ENCODE results near the gene HOXA10.

The HOXA10 gene

DNA sequence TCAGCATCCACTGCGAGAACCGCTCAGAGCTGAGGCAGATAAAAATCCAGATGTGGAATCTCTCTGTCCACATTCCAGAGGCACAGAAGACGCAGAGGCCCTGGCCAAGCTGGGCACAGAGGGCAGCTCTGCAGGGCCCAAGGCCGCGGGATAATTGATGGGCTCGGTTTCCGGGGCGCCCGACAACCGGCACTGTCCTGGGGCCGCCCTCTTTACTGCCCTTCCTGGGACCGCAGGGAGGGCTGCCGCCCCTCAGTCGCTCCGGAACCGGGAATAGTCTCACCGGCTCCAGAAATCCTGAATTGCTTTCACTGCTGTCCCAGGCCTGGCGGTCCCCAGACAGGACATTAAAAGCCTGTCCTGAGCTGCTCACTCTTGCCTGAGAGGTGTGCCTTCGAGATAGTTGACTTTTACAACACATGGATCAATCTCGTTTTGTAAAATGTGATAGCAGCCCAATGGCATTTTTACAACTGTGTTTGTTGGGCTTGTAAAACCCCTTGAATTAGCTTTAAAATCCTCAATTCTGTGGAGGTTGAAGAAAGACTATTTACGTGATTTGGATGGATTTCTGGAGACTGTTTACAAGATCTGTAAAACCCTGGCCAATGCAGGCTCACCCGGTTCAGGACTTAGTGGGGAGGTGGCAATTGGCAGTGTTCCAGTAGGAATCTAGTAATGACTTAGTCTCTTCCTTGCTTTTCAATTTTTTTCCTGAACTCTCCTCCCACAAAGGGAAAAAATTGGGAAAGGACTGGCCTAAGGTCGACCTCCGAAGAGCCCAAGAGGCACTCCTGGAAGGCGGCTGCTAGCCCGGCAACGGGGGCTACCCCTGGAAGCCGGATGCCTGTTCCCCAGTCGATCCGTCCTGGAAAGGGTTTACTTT is 25.1 kb downstream of the HOXA10 start:
- no peak for TF ChIP-seq SIN3A (IDR thresholded peaks at IDR 0.05; ENCODE audit: borderline replicate concordance, insufficient read depth, low read length)
- TF ChIP-seq, protein P1, sequence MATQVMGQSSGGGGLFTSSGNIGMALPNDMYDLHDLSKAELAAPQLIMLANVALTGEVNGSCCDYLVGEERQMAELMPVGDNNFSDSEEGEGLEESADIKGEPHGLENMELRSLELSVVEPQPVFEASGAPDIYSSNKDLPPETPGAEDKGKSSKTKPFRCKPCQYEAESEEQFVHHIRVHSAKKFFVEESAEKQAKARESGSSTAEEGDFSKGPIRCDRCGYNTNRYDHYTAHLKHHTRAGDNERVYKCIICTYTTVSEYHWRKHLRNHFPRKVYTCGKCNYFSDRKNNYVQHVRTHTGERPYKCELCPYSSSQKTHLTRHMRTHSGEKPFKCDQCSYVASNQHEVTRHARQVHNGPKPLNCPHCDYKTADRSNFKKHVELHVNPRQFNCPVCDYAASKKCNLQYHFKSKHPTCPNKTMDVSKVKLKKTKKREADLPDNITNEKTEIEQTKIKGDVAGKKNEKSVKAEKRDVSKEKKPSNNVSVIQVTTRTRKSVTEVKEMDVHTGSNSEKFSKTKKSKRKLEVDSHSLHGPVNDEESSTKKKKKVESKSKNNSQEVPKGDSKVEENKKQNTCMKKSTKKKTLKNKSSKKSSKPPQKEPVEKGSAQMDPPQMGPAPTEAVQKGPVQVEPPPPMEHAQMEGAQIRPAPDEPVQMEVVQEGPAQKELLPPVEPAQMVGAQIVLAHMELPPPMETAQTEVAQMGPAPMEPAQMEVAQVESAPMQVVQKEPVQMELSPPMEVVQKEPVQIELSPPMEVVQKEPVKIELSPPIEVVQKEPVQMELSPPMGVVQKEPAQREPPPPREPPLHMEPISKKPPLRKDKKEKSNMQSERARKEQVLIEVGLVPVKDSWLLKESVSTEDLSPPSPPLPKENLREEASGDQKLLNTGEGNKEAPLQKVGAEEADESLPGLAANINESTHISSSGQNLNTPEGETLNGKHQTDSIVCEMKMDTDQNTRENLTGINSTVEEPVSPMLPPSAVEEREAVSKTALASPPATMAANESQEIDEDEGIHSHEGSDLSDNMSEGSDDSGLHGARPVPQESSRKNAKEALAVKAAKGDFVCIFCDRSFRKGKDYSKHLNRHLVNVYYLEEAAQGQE (IDR thresholded peaks at IDR 0.05; ENCODE audit: insufficient read depth in 1 of 2, low read depth in 2 of 2, low read length in 2 of 2) = no peak
- no peak for TF ChIP-seq TAF1 (IDR thresholded peaks at IDR 0.05; ENCODE audit: borderline replicate concordance, insufficient read depth, low read length)
- TF ChIP-seq POLR2AphosphoS5 (IDR thresholded peaks at IDR 0.05; ENCODE audit: low read depth, low read length) = no peak
- TF ChIP-seq FOXP2 (optimal IDR thresholded peaks at IDR 0.05; ENCODE audit: borderline replicate concordance, extremely low read depth, extremely low read length, insufficient read depth) = no peak

DNA sequence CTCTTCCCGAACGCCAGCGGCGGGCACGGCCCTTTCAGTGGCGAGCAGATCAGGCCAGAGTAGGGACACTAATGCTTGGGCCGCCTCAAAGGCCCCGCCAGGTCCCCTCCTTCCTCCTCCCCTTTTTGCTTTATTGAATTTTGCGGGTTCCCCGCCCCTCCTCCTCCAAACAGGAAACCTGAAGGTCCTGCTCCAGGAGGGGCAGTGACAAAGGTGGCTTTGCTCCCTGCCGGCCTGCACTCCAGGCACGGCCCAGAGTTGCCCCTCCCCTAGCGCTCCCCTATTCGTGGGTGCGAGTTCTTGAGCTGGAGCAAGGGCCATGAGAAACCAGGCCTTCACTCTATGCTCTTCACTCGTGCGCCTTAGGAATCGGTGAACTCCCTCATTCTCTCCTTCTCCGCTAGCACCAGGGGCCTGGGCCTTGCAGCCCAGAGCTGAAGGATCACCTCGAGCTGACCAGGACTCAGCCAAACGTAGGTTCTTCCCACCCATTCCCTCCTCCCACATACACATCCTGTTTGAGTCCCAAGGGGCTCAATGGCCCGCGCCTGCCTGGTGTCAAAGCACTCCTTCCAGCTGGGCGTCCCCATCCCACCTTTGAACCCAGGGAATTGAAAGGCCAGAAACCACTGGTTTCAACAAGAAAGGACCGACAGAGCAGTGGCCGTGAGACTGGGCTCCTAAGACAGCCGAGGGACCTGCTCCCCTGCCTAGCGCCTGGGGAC is 25.9 kb downstream of the HOXA10 start:
- no peak for TF ChIP-seq FOXP2 (optimal IDR thresholded peaks at IDR 0.05; ENCODE audit: borderline replicate concordance, extremely low read depth, extremely low read length, insufficient read depth)
- TF ChIP-seq TAF1 (IDR thresholded peaks at IDR 0.05; ENCODE audit: borderline replicate concordance, insufficient read depth, low read length) = no peak
- TF ChIP-seq, protein P1 (IDR thresholded peaks at IDR 0.05; ENCODE audit: insufficient read depth in 1 of 2, low read depth in 2 of 2, low read length in 2 of 2) = no peak
- no peak for TF ChIP-seq SIN3A (IDR thresholded peaks at IDR 0.05; ENCODE audit: borderline replicate concordance, insufficient read depth, low read length)
- no peak for TF ChIP-seq POLR2AphosphoS5 (IDR thresholded peaks at IDR 0.05; ENCODE audit: low read depth, low read length)

DNA sequence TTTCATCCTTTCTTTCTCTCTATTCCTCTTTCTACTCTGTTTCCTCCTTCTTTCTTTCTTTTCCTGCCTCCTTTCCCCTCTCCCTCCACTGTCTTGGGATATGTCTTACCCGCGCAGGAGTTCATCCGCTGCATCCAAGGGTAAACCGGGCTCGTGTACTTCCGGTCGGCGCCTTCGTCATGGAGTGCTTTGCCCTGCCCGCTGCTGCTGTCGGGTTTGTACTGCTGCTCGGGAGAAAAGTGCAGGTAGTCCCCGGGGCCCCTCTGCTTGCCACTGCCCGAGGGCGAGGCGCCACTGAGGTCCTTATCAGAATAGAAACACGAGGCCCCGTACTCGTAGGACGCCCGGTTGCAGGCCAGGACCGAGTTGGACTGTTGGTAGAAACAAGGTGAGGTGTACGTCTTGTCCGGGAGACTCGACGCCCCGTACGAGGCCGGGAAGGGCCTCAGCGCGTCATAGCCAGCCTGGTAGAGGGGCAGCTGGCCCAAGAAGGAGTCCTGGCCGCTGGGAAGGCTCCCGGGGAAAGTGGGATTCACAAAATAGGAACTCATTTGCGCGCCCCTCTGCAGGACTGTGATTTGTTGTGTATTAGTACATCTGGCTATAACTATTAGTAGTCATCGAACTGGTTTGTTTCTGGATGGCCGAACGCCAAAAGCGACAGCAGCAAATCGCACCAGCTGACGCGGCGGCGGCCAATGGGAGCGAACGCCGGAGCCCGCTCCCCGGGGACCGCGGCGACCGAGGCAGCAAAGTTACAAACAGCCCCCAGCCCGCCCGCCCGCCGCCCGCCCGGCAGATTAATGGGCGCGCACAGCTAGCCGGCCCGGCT is 26.7 kb downstream of the HOXA10 start, which contains the start of gene HOXA6:
HOXA6 (minus strand) TSS at position 576 of the 832 bp plus-strand sequence; CDS start at position 551, 25 bp downstream.
- TF ChIP-seq TAF1 (IDR thresholded peaks at IDR 0.05; ENCODE audit: borderline replicate concordance, insufficient read depth, low read length) = no peak
- no peak for TF ChIP-seq SIN3A (IDR thresholded peaks at IDR 0.05; ENCODE audit: borderline replicate concordance, insufficient read depth, low read length)
- TF ChIP-seq, protein P1 (IDR thresholded peaks at IDR 0.05; ENCODE audit: insufficient read depth in 1 of 2, low read depth in 2 of 2, low read length in 2 of 2) = no peak
- no peak for TF ChIP-seq POLR2AphosphoS5 (IDR thresholded peaks at IDR 0.05; ENCODE audit: low read depth, low read length)
- TF ChIP-seq FOXP2 (optimal IDR thresholded peaks at IDR 0.05; ENCODE audit: borderline replicate concordance, extremely low read depth, extremely low read length, insufficient read depth) = no peak

DNA sequence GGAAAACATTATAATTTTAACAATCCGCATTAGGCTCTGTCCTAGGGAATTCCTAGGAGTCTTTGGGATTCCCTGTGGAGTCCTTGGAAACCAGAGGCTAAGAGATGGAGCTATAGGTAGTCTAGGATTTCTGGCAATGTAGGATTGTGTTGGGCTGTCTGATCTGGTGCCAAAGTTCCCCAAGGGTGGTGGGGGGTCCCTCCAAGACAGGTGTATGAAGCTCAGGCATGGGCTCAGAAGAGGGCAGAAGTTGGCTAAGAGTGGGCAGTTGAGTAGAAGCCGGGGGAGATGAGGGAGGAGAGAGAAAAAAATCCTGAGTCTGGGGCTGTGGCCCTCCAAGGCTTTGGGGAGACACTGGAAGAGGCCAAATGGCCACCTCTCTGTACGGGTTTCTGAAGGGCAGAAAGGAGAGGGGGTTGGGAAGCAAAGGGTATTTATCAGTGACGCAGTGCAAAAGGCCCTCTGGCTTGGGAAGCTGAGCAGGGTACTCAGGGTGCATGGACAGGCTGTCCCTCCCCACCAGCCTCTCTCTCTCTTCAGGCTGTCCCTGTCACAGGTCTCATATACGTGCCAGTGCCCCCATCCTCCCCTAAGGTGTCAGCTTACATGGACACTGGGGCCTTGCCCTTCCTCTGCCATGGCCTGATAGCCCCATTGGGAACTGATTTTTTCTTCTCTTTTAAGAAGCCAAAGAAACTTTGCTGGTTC is 27.5 kb downstream of the HOXA10 start:
- TF ChIP-seq POLR2AphosphoS5 (IDR thresholded peaks at IDR 0.05; ENCODE audit: low read depth, low read length) (no peak), SIN3A (IDR thresholded peaks at IDR 0.05; ENCODE audit: borderline replicate concordance, insufficient read depth, low read length) (no peak), FOXP2 (optimal IDR thresholded peaks at IDR 0.05; ENCODE audit: borderline replicate concordance, extremely low read depth, extremely low read length, insufficient read depth) (no peak), TAF1 (IDR thresholded peaks at IDR 0.05; ENCODE audit: borderline replicate concordance, insufficient read depth, low read length) (no peak)
- TF ChIP-seq, protein P1 (IDR thresholded peaks at IDR 0.05; ENCODE audit: insufficient read depth in 1 of 2, low read depth in 2 of 2, low read length in 2 of 2) = no peak
